Sigmoid colon (tissue), 3 donors: Measurements from ENCODE around the gene COMMD7.

Experiments
- POLR2A ChIP-seq, 2 donors: fragments of 450-650 bp; IDR thresholded peaks; one replicate each; pipeline ENCODE4 v1.6.1; 2016; ENCODE audit warnings: antibody characterized with exemption in 2 of 2, mild to moderate bottlenecking in 2 of 2, moderate library complexity in 2 of 2
- TF ChIP-seq, protein P1 (sequence below), 4 experiments: fragments of 450-650 bp in 3 of 4; fragments of 200-600 bp in 1 of 4; IDR thresholded peaks; one replicate each; pipeline ENCODE4 v1.5.1; 2016 to 2019; ENCODE audit warnings: antibody characterized with exemption in 4 of 4, mild to moderate bottlenecking in 3 of 4, moderate library complexity in 2 of 4

DNA sequence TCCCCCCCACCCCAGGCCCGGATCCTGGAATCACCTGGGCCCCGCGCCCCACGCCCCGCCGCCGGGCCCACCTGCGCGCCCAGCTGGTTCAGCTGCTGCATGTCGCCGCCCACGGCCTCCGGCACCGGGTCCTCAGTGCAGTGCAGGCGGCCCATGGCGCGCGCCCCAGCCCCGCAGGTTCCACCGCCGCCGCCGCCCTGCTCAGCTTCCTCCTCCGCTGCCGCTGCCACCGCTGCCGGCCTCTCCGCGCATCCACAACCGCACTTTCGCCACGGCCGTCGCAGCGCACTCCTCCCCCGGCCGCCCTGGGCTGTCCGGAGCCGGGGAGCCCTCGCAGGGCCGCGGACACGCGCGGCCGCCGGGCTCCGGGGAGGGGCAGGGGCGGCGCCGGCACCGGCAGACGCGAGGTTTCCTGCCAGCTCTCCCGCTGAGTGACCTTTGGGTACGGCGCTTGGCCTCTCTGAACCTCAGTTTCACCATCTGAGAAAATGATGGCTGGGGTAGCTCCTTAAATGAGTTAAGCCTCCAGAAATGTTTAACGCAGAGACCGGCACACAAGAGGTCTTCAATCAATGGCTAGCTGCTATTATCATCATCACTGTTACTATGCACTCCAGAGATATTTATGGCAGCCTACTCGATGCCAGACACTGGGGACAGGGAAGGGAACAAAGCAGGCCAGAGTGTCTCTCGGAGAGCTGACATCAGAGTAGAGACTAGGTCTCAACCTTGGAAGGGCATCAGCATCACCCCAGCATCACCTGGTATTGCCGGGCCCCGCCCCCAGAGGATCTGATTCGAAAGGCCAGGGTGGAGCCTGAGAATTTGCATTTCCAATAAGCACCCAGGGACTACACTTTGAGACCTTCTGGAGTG is at the start of gene COMMD7:
- TF ChIP-seq, protein P1, sequence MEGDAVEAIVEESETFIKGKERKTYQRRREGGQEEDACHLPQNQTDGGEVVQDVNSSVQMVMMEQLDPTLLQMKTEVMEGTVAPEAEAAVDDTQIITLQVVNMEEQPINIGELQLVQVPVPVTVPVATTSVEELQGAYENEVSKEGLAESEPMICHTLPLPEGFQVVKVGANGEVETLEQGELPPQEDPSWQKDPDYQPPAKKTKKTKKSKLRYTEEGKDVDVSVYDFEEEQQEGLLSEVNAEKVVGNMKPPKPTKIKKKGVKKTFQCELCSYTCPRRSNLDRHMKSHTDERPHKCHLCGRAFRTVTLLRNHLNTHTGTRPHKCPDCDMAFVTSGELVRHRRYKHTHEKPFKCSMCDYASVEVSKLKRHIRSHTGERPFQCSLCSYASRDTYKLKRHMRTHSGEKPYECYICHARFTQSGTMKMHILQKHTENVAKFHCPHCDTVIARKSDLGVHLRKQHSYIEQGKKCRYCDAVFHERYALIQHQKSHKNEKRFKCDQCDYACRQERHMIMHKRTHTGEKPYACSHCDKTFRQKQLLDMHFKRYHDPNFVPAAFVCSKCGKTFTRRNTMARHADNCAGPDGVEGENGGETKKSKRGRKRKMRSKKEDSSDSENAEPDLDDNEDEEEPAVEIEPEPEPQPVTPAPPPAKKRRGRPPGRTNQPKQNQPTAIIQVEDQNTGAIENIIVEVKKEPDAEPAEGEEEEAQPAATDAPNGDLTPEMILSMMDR (IDR thresholded peaks at IDR 0.05), result no peak
- TF ChIP-seq POLR2A (IDR thresholded peaks at IDR 0.05), result no peak
